PC-9 (cell line): Measurements from ENCODE around the gene HDAC10.

Experiments
- EZH2 ChIP-seq: fragments of 200-600 bp; sonication (generic); IDR thresholded peaks from 2 replicates; pipeline ENCODE4 v1.8.0; 2017; ENCODE audit warnings: antibody characterized with exemption, low read depth
- TF ChIP-seq, protein P1 (sequence below): fragments of 200-600 bp; sonication (generic); conservative IDR thresholded peaks from 2 replicates; pipeline ENCODE4 v1.6.1; 2017; ENCODE audit warnings: mixed run types, antibody characterized with exemption, mild to moderate bottlenecking, moderate library complexity

DNA sequence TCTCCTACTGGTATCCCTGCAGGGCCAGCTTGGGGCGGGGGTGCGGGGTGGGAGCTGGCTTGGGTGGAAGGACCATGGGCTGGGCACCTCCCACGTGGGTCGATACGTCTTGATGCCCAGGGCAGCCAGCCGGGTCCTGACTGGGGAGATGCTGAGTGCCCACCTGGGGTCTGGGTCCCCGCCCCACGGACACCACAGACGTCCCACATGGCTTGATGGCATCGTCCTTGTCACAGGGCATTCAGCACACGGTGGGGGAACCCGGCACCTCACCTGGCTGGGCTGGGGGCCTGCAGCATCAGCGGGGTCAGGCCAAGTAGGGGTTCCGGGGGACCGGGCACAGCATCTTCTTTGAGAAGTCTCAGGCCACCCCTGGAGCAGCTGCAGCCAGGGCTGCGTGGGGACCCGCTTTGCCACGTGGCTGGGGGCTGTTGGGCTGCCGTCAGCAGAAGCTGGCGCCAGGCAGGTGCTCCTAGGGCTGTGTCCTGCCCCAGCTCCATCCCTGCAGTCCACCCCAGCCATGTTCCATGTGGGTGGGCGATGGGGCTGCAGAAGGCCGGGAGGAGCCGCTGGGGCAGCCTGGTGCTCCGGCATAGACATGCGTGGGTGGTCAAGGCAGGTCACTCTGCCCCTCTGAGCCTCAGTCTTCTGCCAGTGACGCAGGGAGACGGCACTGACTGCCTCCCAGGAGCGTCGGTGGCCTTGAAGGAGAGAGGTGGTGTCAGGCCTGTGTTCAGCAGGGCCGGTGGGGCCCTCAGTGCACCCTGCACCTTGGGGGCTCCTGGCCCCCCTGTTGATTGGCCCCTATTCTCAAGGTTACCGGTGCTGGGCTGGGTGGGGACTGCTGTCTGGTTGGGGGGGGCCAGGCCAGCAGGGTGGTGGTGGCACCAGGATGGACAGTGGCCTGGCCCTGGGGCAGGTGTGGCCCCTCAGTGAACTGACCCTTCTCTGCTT is 41.8 kb downstream of the HDAC10 start:
- TF ChIP-seq, protein P1, sequence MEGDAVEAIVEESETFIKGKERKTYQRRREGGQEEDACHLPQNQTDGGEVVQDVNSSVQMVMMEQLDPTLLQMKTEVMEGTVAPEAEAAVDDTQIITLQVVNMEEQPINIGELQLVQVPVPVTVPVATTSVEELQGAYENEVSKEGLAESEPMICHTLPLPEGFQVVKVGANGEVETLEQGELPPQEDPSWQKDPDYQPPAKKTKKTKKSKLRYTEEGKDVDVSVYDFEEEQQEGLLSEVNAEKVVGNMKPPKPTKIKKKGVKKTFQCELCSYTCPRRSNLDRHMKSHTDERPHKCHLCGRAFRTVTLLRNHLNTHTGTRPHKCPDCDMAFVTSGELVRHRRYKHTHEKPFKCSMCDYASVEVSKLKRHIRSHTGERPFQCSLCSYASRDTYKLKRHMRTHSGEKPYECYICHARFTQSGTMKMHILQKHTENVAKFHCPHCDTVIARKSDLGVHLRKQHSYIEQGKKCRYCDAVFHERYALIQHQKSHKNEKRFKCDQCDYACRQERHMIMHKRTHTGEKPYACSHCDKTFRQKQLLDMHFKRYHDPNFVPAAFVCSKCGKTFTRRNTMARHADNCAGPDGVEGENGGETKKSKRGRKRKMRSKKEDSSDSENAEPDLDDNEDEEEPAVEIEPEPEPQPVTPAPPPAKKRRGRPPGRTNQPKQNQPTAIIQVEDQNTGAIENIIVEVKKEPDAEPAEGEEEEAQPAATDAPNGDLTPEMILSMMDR, result no peak
- no peak for TF ChIP-seq EZH2
